ENCODE data around the gene SORCS2.

The SORCS2 gene

DNA sequence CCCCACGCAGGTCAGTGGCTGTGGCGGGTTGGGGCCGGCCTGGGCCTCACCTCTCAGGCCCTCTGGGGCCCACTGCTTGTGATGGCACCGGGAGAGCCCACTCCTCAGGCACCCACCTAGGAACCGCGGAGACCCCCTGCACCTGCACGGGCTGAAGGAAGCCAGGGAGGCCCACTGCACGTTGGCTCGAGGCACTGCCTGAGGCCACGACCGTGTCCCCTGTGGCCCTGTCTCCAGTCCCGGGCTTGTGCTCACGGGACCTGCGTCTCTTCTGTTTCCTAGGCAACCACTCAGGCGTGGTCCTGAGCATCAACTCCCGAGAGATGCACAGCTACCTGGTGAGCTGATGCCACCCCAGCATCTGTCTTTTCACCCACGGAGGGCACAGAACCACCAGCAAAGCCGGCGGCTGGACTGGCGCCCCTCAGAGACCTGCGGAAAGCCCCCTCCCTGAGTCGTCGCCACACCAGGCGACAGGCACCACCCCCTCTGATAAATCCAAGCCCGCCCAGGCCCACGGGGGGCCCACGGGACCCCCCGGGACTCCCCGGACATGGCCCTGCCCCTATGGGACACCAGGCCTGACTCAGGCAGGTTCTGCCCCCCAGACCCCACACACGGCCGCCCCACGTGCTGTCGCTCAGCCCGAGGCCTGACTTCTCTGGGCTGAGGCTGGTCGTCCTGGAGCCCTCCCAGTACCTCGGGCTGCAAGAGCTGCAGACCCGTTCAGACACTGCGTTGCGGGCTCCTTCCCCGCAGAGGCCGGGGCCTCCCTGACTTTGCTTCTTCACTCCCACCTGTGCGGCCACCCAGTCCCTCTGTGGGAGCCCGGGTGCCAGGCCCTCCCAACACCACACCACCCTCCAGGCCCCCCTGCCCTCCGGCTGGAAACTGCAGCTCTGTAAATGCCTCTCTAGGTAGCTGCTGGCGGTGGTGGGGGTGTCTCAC is 547.9 kb downstream of the SORCS2 start:
- DNase-seq (ENCODE audit: low read depth, low spot score), result no peak
- no peak overlapping the region for H3K4me3 ChIP-seq (ENCODE audit: low read length)

GRCh38 chr4:7740866-7741525 is 548.7 kb downstream of the SORCS2 start:
- DNase-seq (ENCODE audit: low read depth, low spot score), result no peak
- H3K4me3 ChIP-seq (ENCODE audit: low read length), result no peak overlapping the region

DNA sequence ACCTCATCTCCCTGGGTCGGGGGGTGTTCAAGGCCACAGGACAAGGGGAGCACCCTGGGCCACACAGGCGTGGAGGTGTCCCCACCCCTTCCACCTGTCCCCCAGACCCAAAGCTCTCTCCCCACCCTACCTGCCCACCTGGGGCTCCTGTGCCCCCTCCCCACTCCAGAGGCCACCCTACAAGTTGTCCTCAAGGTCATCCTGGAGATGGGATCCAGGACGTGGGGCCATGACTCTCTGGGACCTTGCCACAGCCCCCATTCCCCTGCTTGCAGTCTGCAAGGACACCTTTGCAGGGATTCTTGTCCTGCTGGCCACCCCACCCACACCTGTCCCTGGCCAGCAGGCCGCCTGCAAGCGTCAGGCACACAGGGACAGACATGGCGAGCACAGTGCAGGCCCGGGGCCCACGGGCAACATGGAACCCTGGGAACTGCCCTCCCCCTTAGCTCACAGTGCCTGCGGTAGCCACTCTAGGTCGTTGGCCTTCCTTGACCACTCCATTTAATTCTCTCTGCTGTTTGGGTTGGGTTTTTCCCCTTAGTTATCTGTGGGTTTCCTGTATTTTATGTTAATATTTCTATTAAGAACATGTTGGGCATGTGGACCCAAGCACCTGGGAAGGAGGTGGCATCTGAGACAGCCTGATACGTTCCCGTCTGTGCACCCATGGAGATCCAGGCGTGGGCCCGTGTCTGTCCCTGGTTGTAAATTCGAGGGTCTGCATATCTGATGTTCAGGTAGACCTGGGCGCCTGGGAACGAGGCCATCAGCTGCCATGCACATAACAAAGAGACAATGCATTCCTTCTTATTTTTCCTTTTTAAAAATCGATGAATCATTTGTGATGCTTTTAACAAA is 549.8 kb downstream of the SORCS2 start:
- no peak for DNase-seq (ENCODE audit: low read depth, low spot score)
- no peak overlapping the region for H3K4me3 ChIP-seq (ENCODE audit: low read length)

- no peak for DNase-seq (ENCODE audit: low read depth, low spot score)
- H3K4me3 ChIP-seq (ENCODE audit: low read length), result no peak overlapping the region
Measured at GRCh38 chr4:7742807-7743280, 550.5 kb downstream of the SORCS2 start.

DNA sequence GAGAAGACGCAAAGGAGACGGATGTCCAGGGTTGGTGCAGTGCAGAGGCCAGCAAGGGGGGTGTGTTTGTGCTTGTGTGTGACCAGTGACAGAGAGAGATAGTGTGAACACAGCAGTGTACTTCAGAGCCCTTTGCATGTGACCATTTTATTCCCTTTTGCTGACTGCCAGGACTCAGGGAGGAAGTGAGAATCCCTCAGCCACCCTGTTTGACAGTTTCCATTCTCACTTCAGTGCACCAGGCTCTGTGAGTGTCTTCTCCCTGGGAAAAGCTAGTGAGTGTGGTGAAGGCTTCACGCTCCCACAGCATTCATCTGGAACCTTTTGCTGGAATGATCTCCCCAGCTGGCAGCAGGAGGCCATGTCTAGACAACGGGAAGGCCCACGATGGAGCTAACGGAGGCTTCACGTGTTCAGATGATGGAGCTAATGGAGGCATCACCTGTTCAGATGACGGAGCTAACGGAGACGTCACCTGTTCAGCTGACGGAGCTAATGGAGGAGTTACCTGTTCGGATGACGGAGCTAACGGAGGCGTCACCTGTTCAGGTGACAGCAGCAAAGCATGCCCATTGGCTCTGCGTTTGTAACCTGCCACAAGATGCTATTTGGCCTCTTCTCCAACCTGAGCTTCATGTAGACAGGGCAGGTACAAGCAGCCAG is 551.9 kb downstream of the SORCS2 start:
- DNase-seq (ENCODE audit: low read depth, low spot score), result no peak
- H3K4me3 ChIP-seq (ENCODE audit: low read length), result no peak overlapping the region

DNA sequence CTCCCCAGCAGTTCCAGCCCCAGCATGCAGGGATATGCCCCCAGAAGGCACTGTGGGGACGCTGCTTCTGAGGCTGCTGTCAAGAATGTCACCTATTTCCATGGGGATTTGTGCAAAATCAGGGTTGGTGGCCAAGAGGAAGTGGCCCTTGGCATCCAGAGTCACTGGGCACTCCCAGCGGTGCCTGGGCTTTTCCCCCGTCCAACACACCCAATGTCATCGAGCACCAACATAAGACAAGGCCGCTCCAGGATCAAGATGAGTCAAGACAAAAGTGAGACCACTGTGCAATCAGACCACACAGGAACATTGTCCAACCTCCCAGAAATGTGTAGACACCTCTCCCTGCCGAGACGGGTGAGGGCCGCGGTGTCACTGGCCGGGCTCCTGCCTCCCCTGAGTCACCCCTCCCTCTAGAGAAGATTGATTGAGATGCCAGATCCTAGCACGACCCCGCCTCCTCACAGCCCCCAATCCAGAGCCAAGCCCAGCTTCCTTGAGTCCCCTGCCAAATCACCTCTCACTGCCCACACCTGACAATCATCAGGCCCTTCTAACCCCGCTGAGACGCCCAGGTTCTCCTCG is 553.1 kb downstream of the SORCS2 start:
- H3K4me3 ChIP-seq (ENCODE audit: low read length), result no peak overlapping the region
- no peak for DNase-seq (ENCODE audit: low read depth, low spot score)

DNA sequence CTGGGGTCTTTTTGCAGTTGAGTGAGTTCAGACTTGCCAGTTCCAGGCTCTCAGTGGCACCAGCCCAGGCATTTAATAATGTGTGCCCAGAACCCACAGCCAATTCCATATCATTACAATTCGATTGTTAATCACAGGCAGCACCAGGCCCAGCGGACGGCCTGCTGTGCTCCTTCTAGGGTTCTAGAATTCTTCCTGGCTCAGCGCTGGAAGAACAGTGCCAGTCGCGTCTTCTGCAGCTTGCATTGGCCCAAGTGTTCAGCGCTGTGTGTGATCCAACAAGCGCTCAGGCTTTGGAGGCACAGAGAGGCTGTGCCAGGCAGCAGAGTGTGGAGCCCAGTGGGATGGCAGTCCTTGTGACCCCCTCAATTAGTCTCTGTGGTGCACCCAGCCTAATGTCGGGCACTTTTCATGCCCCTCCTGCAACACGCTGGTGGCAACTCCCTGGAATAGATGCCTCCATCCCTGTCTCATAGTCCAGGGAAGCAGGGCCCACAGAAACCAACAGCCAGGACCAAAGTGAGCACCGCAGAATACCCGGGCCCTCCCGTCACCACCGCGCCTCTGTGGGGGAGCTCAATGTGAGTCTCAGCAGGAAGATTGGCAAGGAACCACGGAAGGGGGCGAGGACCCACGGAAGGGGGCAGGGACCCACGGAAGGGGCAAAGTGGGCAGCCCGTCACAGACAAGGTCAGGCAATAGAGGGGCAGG is 554.2 kb downstream of the SORCS2 start:
- H3K4me3 ChIP-seq (ENCODE audit: low read length), result no peak overlapping the region
- DNase-seq (ENCODE audit: low read depth, low spot score), result no peak

- DNase-seq (ENCODE audit: low read depth, low spot score), result no peak
- H3K4me3 ChIP-seq (ENCODE audit: low read length), result no peak overlapping the region
Measured at GRCh38 chr4:7747062-7747385, 554.7 kb downstream of the SORCS2 start.

DNA sequence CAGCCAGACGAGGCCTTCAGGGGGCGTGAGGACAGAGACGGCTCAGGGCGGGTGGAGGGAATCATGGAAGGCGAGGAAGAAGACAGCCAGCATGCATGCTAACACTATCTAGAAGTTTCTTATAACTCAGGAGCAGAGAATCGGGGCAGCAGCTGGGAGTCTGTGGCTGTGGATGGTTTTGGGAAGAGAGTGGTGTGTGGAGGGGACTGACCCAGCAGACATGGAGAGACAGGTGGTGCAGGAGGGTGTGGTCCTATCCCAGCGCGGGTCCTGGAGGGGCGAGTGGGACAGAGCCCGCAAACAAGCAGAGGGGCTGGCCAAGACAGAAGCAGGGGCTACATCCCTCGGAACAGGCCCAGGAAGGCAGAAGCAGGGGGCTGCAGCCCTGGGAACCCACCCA is 555.2 kb downstream of the SORCS2 start:
- no peak overlapping the region for H3K4me3 ChIP-seq (ENCODE audit: low read length)
- no peak for DNase-seq (ENCODE audit: low read depth, low spot score)

GRCh38 chr4:7750523-7750922 is 558.2 kb downstream of the SORCS2 start:
- H3K4me3 ChIP-seq (ENCODE audit: low read length), result no peak overlapping the region
- DNase-seq (ENCODE audit: low read depth, low spot score), result no peak

DNA sequence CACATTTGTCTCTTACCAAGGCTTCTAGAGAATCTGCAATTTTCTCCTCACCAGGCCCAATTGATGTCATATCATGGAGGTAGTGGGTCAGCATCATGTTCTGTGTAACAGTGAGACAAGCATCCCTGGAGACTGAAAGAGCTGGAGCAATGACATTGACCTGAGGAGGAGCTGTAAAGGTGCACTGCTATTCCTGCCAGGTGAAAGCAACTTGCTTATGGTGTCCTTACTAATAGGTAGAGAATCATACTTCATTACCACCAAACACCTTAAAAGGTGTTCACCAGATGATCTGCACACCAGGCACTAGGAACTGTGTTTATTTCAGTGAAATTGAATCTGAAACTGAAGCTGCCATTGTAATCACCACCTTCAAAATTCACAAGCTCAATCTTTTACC is 558.6 kb downstream of the SORCS2 start:
- no peak for DNase-seq (ENCODE audit: low read depth, low spot score)
- no peak overlapping the region for H3K4me3 ChIP-seq (ENCODE audit: low read length)

DNA sequence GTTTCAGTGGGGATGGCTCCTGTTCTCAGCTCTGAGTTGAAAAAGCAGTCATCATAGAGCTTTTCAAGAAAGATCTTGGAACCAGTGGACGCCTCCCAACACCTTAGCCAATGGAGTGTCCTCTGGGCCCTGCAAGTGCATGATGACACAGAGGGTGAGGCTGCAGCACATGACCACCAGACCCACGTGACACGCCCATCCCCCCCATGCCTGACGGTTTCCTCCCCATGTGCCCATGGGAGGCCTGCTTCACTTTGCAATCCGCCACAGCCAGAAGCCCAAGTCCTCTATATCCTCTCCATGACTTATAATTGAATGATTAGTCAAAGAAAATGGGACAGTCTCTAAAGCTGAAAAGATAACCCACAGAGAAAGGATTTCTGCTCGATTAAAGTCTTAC is 560.3 kb downstream of the SORCS2 start:
- H3K4me3 ChIP-seq (ENCODE audit: low read length), result no peak overlapping the region
- DNase-seq (ENCODE audit: low read depth, low spot score), result no peak

- DNase-seq (ENCODE audit: low read depth, low spot score), result no peak
- no peak overlapping the region for H3K4me3 ChIP-seq (ENCODE audit: low read length)
Measured at GRCh38 chr4:7753271-7753670, 560.9 kb downstream of the SORCS2 start.

DNA sequence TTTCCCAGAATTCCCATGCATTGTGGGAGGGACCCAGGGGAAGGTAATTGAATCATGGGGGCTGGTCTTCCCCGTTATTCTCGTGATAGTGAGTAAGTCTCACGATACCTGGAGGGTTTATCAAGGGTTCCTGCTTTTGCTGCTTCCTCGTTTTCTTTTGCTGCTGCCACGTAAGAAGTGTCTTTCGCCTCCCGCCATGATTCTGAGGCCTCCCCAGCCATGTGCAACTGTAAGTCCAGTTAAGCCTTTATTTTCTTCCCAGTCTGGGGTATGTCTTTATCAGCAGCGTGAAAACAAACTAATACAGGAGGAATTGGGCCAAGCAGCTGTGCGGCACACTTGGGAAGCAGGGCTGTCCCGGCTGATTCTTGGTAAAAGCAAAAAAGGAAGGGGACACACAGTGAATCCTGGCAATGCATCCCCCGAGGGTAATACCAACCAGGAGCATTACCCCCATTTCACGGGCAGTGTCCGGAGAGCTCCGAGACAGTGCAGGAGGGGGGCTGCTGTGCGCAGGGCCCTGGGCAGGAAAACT is 561.7 kb downstream of the SORCS2 start:
- DNase-seq (ENCODE audit: low read depth, low spot score), result no peak
- no peak overlapping the region for H3K4me3 ChIP-seq (ENCODE audit: low read length)

DNA sequence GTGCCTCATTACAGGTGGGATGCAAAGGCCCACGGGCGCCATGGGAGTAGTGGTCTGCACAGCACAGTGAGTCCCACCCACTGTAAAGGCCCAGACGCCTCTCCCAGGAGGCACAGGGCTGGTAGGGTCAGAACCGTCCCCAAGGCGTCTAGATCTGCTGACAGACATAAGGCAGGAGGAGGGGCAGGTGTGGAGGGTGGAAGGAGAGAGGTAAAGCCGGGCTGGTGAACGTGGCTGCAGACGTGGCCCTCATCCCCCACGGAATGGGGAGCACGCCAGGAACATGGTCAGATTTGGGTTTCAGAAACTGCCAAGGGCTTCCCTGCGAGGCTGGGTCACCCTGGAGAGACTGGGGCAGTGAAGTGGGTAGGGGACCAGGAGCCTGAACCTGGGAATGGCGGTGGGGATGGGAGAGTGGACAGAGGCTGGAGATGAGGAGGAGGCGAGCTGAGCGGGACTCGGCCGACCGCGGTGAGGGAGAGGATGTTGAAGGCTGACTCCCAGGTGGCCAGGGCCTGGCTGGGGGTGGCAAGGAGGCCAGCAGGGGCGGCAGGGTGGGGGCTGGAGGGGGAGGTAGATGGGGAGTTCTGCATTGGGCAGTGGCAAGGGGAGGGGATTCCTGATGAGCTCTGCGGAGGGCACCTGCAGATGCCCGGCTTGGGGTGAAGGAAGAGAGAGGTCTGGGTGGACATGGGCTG is 562.4 kb downstream of the SORCS2 start:
- no peak for DNase-seq (ENCODE audit: low read depth, low spot score)
- no peak overlapping the region for H3K4me3 ChIP-seq (ENCODE audit: low read length)

DNA sequence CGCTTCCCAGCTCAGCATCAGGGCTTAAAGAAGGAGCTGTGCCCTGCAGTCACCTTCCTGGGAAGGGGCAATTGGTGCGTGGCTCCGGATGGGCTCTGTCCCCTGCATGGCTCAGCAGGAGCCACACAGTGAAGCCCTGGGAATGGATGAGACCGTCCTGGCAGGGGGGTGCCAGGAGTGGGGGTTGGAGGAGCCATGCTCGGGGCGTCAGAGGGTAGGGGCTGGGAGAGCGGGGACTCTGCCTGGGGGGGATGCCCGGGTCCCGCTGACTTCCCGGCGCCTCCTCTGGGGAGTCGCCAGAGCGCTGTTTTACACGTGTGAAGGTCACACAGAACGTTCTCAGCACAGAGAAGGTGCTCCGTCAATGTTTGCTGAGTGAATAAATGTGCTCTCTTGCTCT is 563.2 kb downstream of the SORCS2 start:
- DNase-seq (ENCODE audit: low read depth, low spot score), result no peak

GRCh38 chr4:7756071-7756470 is 563.7 kb downstream of the SORCS2 start:
- no peak overlapping the region for H3K4me3 ChIP-seq (ENCODE audit: low read length)
- no peak for DNase-seq (ENCODE audit: low read depth, low spot score)

More for the DNA sequence above, 563.2 kb downstream of the SORCS2 start:
- H3K4me3 ChIP-seq (ENCODE audit: low read length), result no peak overlapping the region

All from Jurkat, Clone E6-1 (cell line).